K562 (cell line): ENCODE data around the gene STX18. TPM values are rescaled to one million over a fixed set of nuclear protein-coding genes. Genes with fewer than 3 reads are reported as not detected.

Experiments
- C11orf30 ChIP-seq: fragments of 450-650 bp; IDR thresholded peaks from 2 replicates; pipeline ENCODE4 v1.6.1; 2016; ENCODE audit warnings: low read depth, mild to moderate bottlenecking
- EGR1 ChIP-seq: fragments of 450-650 bp; conservative IDR thresholded peaks from 2 replicates; pipeline ENCODE4 v1.6.1; 2017; ENCODE audit warnings: mild to moderate bottlenecking
- GTF3C2 ChIP-seq: IDR thresholded peaks from 3 replicates; pipeline ENCODE4 v1.6.1; 2011; ENCODE audit warnings: borderline replicate concordance, mild to moderate bottlenecking, moderate library complexity; ENCODE audit not compliant: insufficient read length; ENCODE audit errors: extremely low read depth
- HDAC8 ChIP-seq: fragments of 450-650 bp; IDR thresholded peaks from 2 replicates; pipeline ENCODE4 v1.6.1; 2016; ENCODE audit warnings: mild to moderate bottlenecking, missing genetic modification characterization, moderate library complexity, missing compliant biosample characterization
- NFRKB ChIP-seq: fragments of 450-650 bp; IDR thresholded peaks from 2 replicates; pipeline ENCODE4 v1.6.1; 2016; ENCODE audit warnings: low read depth
- PHB2 ChIP-seq: fragments of 450-650 bp; IDR thresholded peaks from 2 replicates; pipeline ENCODE4 v1.6.1; 2017; ENCODE audit warnings: low read depth
- PML ChIP-seq: IDR thresholded peaks from 2 replicates; pipeline ENCODE4 v1.6.1; 2012; ENCODE audit warnings: low read length, inconsistent platforms
- SMAD2 ChIP-seq: fragments of 150-350 bp; IDR thresholded peaks from 2 replicates; pipeline ENCODE4 v1.6.1; 2014; ENCODE audit warnings: low read depth, mild to moderate bottlenecking, low read length
- SNIP1 ChIP-seq: fragments of 450-650 bp; IDR thresholded peaks from 2 replicates; pipeline ENCODE4 v1.7.1; 2017; ENCODE audit warnings: low read depth, mild to moderate bottlenecking
- STAG1 ChIP-seq: sonication (generic); formaldehyde crosslinking; IDR thresholded peaks from 2 replicates; pipeline ENCODE4 v1.5.0; 2020; ENCODE audit warnings: missing genetic modification reagents, borderline replicate concordance
- ZNF184 ChIP-seq: sonication (generic); formaldehyde crosslinking; IDR thresholded peaks from 2 replicates; pipeline ENCODE4 v1.5.0; 2020; ENCODE audit warnings: missing genetic modification reagents
- ZNF24 ChIP-seq: fragments of 450-650 bp; IDR thresholded peaks from 2 replicates; pipeline ENCODE4 v1.6.1; 2016
- ZNF280A ChIP-seq: fragments of 450-650 bp; IDR thresholded peaks from 2 replicates; pipeline ENCODE4 v1.6.1; 2018; ENCODE audit warnings: mild to moderate bottlenecking, low read depth; ENCODE audit not compliant: partially characterized antibody
- ZNF717 ChIP-seq: fragments of 250-450 bp; sonication (Bioruptor Pico); IDR thresholded peaks from 2 replicates; pipeline ENCODE4 v1.5.0; 2021
- polyA plus RNA-seq, 8 experiments: library from polyadenylated mRNA; depleted of rRNA in 4 of 8; stranded (reverse) in 5 of 8; unstranded in 3 of 8; fragments of >200 nt; fragmentation: Nextera tagmentation in 2 of 8; fragmentation: Illumina TruSeq in 1 of 8; extraction: Ambion mirVana in 2 of 8; extraction: Trizol in 1 of 8; gene quantifications; 2 replicates each; pipeline versions ENCODE4 v1.2.1 to v1.2.3, GENCODE V29; 2011 to 2014; ENCODE audit warnings: inconsistent platforms in 1 of 8, missing spikeins in 1 of 8
- total RNA-seq, 7 experiments: library from RNA; depleted of rRNA in 6 of 7; stranded (reverse); fragments of >200 nt in 6 of 7; fragmentation: Illumina TruSeq in 2 of 7; extraction: Trizol in 2 of 7; gene quantifications; 2 replicates each; pipeline versions ENCODE4 v1.2.1 to v1.2.3, GENCODE V29; 2011 to 2021; ENCODE audit warnings: low replicate concordance in 1 of 7
- TF ChIP-seq, protein P1 (sequence below): fragments of 250-450 bp; sonication (Bioruptor Pico); IDR thresholded peaks from 2 replicates; pipeline ENCODE4 v1.4.0; 2020; ENCODE audit warnings: borderline replicate concordance
- TF ChIP-seq, protein P2 (sequence below): fragments of 250-450 bp; sonication (Bioruptor Pico); IDR thresholded peaks from 2 replicates; pipeline ENCODE4 v1.5.0; 2020; ENCODE audit warnings: mild to moderate bottlenecking
- TF ChIP-seq, protein P3 (sequence below), 2 experiments: fragments of 250-450 bp in 1 of 2; fragments of 450-650 bp in 1 of 2; sonication (Bioruptor Pico) in 1 of 2; IDR thresholded peaks; 2 replicates each; pipeline versions ENCODE4 v1.6.1 to v1.8.0; 2016 to 2021; ENCODE audit warnings: mild to moderate bottlenecking in 2 of 2, moderate library complexity in 2 of 2, missing compliant biosample characterization in 1 of 2, missing genetic modification characterization in 1 of 2

STX18 gene
- total and polyA plus RNA-seq, 9 of the 15 experiments (the other 6 are each of a cell fraction or from before 2014, with no cell fraction given), result 6.2 to 41.7 (median 22.7) TPM

GRCh38 chr4:4532371-4533154, 9.3 kb downstream of the STX18 start (continued):
- TF ChIP-seq, protein P1, sequence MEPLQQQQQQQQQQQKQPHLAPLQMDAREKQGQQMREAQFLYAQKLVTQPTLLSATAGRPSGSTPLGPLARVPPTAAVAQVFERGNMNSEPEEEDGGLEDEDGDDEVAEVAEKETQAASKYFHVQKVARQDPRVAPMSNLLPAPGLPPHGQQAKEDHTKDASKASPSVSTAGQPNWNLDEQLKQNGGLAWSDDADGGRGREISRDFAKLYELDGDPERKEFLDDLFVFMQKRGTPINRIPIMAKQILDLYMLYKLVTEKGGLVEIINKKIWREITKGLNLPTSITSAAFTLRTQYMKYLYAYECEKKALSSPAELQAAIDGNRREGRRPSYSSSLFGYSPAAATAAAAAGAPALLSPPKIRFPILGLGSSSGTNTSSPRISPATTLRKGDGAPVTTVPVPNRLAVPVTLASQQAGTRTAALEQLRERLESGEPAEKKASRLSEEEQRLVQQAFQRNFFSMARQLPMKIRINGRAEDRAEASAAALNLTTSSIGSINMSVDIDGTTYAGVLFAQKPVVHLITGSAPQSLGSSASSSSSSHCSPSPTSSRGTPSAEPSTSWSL (CRISPR knock-in tag), result no peak
- TF ChIP-seq HDAC8 (tag) (no peak), ZNF717 (no peak), ZNF280A (no peak), GTF3C2 (no peak), PML (peak; percentile 65), C11orf30 (peak; percentile 60), NFRKB (no peak), ZNF184 (CRISPR knock-in tag) (no peak), SNIP1 (no peak), ZNF24 (no peak), SMAD2 (no peak), EGR1 (no peak), STAG1 (no peak), PHB2 (peak; percentile 66; the same call in 1 of the 2 replicates)
- TF ChIP-seq, protein P2, sequence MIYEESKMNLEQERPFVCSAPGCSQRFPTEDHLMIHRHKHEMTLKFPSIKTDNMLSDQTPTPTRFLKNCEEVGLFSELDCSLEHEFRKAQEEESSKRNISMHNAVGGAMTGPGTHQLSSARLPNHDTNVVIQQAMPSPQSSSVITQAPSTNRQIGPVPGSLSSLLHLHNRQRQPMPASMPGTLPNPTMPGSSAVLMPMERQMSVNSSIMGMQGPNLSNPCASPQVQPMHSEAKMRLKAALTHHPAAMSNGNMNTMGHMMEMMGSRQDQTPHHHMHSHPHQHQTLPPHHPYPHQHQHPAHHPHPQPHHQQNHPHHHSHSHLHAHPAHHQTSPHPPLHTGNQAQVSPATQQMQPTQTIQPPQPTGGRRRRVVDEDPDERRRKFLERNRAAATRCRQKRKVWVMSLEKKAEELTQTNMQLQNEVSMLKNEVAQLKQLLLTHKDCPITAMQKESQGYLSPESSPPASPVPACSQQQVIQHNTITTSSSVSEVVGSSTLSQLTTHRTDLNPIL (CRISPR knock-in tag), result no peak
- TF ChIP-seq, protein P3, sequence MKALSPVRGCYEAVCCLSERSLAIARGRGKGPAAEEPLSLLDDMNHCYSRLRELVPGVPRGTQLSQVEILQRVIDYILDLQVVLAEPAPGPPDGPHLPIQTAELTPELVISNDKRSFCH (CRISPR knock-in tag; IDR thresholded peaks at IDR 0.05), result no peak
- TF ChIP-seq, protein P3 (tag; IDR thresholded peaks at IDR 0.05), result 0 out of 2 replicates have a peak, but pooled peaks have one; percentile 25
